DMS79 treated with DMSO at 0.1 percent for 48 hours (cell line): ENCODE data around the gene GPRIN2.
"Not testable (repeated sequence)": the region's sequence is repeated elsewhere in the genome, so short reads cannot be mapped to it uniquely, and the experiment has no call there.

ENCODE experiments used
- DNase-seq: peaks from one replicate; lab custom pipeline; 2025; lab: John Stamatoyannopoulos, UW

The GPRIN2 gene

GRCh38 chr10:46520381-46520780 is 36.1 kb downstream of the GPRIN2 start:
- no peak for DNase-seq

GRCh38 chr10:46518028-46518725 is 38.3 kb downstream of the GPRIN2 start:
- DNase-seq, result no peak

GRCh38 chr10:46517541-46517940 is 38.9 kb downstream of the GPRIN2 start:
- DNase-seq, result no peak

GRCh38 chr10:46516660-46517416 is 39.6 kb downstream of the GPRIN2 start:
- no peak for DNase-seq

GRCh38 chr10:46515793-46516192 is 40.7 kb downstream of the GPRIN2 start:
- DNase-seq, result no peak

- DNase-seq, result no peak
These were observed 41.1 kb downstream of the GPRIN2 start for GRCh38 chr10:46515366-46515765.

- no peak for DNase-seq
These were observed 41.6 kb downstream of the GPRIN2 start for GRCh38 chr10:46514899-46515298.

- DNase-seq, result no peak
These were observed 42.0 kb downstream of the GPRIN2 start for GRCh38 chr10:46514431-46514861.

- not testable (repeated sequence) for DNase-seq
These were observed 43.1 kb downstream of the GPRIN2 start for GRCh38 chr10:46513333-46513732.

- not testable (repeated sequence) for DNase-seq
These were observed 43.7 kb downstream of the GPRIN2 start for GRCh38 chr10:46512725-46513124.

- DNase-seq, result not testable (repeated sequence)
These were observed 44.5 kb downstream of the GPRIN2 start for GRCh38 chr10:46512002-46512401.
